Prostate gland (tissue), 2 donors: ENCODE measurements around the gene B4GALNT1.

Experiments used
- POLR2A ChIP-seq: fragments of 450-650 bp; IDR thresholded peaks from one replicate; pipeline ENCODE4 v1.6.1; 2016; ENCODE audit warnings: antibody characterized with exemption, mild to moderate bottlenecking
- POLR2AphosphoS5 ChIP-seq: sonication (generic); formaldehyde crosslinking; IDR thresholded peaks from one replicate; pipeline ENCODE4 v1.6.1; 2017; ENCODE audit warnings: antibody characterized with exemption
- TF ChIP-seq, protein P1 (sequence below), 4 experiments: fragments of 200-600 bp in 2 of 4; fragments of 450-650 bp in 2 of 4; sonication (generic) in 2 of 4; IDR thresholded peaks; 1 replicate in 3 of 4; 2 replicates in 1 of 4; pipeline ENCODE4 v1.5.1; 2016 to 2019; ENCODE audit warnings: antibody characterized with exemption in 4 of 4, mild to moderate bottlenecking in 2 of 4, moderate library complexity in 2 of 4

DNA sequence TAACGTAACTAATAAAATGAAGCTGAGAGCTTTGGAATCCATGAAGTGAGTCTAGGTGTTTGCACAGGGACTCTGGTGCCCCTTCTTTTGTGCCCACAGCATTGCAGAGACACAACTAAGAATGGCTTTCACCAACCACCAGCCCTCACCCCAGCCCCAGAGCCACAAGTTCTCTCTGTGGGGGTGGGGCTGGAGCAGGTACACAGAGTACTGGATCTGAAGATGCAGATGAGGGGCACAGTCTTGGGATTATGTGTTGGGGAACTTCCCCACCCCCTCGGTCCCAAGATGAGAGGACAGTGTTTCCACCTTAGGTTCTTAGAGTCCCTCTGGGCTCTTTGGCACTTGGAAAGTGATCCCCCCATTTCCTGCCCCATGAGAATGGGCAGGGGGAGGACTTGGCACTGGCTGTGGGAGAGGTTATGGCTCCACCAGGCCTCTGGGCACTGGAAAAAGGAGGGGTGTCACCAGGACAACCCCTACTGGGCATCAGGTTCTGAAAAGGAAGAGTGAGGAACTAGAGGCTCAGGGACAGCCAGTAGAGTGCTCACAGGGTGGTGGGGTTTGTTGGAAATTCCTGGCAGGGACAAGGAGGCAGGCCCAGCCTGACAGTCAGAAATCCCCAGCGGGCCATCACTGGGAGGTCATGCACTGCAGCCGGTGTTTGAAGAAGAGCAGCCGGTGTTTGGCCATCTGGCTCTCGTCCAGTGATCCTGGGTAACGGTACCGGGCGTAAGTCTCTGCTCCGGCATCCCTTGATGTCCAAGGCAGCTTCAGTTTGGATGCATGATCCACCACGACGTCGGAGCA, 6.7 kb downstream of the B4GALNT1 start:
- TF ChIP-seq POLR2A (no peak), POLR2AphosphoS5 (no peak)
- TF ChIP-seq, protein P1, sequence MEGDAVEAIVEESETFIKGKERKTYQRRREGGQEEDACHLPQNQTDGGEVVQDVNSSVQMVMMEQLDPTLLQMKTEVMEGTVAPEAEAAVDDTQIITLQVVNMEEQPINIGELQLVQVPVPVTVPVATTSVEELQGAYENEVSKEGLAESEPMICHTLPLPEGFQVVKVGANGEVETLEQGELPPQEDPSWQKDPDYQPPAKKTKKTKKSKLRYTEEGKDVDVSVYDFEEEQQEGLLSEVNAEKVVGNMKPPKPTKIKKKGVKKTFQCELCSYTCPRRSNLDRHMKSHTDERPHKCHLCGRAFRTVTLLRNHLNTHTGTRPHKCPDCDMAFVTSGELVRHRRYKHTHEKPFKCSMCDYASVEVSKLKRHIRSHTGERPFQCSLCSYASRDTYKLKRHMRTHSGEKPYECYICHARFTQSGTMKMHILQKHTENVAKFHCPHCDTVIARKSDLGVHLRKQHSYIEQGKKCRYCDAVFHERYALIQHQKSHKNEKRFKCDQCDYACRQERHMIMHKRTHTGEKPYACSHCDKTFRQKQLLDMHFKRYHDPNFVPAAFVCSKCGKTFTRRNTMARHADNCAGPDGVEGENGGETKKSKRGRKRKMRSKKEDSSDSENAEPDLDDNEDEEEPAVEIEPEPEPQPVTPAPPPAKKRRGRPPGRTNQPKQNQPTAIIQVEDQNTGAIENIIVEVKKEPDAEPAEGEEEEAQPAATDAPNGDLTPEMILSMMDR (IDR thresholded peaks at IDR 0.05): no peak
